A549 (cell line): ENCODE measurements around the gene GGT5.
"Not testable (repeated sequence)": the region's sequence is repeated elsewhere in the genome, so short reads cannot be mapped to it uniquely, and the experiment has no call there.

Experiments used
- CEBPB ChIP-seq, 2 experiments: fragments of >200 bp in 1 of 2; sonication (Bioruptor Twin) in 1 of 2; formaldehyde crosslinking in 1 of 2; IDR thresholded peaks; 2 replicates each; pipeline ENCODE4 v1.6.1; 2012 to 2016
- CHD2 ChIP-seq: fragments of 150-350 bp; IDR thresholded peaks from 2 replicates; pipeline ENCODE4 v1.6.1; 2014; ENCODE audit warnings: low read length; ENCODE audit not compliant: partially characterized antibody
- CTCF ChIP-seq: fragments of >200 bp; sonication (Bioruptor Twin); formaldehyde crosslinking; IDR thresholded peaks from 3 replicates; pipeline ENCODE4 v1.5.1; 2016
- PHF8 ChIP-seq: fragments of 200-600 bp; sonication (generic); IDR thresholded peaks from 2 replicates; pipeline ENCODE4 v1.6.1; 2016; ENCODE audit warnings: low read depth, mild to moderate bottlenecking, antibody characterized with exemption, moderate library complexity, borderline replicate concordance
- POLR2A ChIP-seq: IDR thresholded peaks from 2 replicates; pipeline ENCODE4 v1.6.1; 2012; ENCODE audit warnings: mild to moderate bottlenecking, low read length

GRCh38 chr22:24256736-24257135 is 11.9 kb upstream of the GGT5 start:
- not testable (repeated sequence) for TF ChIP-seq CTCF; CHD2; CEBPB (IDR thresholded peaks at IDR 0.05); PHF8; POLR2A
